HEK293 (cell line): ENCODE data around the gene SLC35E1.
A peak's percentile ranks its signal among the peaks of the same experiment; 100 is the strongest.

Experiments used
- BCL6B ChIP-seq: fragments of 450-650 bp; formaldehyde crosslinking; IDR thresholded peaks from 2 replicates; pipeline ENCODE4 v1.5.1; 2017; ENCODE audit warnings: missing biosample characterization, missing genetic modification characterization
- GLIS1 ChIP-seq: fragments of 450-650 bp; formaldehyde crosslinking; IDR thresholded peaks from 2 replicates; pipeline ENCODE4 v1.5.1; 2016; ENCODE audit warnings: missing biosample characterization, missing genetic modification characterization
- KLF16 ChIP-seq: fragments of 450-650 bp; formaldehyde crosslinking; IDR thresholded peaks from 2 replicates; pipeline ENCODE4 v1.5.1; 2017; ENCODE audit warnings: missing biosample characterization, missing genetic modification characterization
- KLF8 ChIP-seq: fragments of 450-650 bp; formaldehyde crosslinking; IDR thresholded peaks from 2 replicates; pipeline ENCODE4 v1.5.1; 2016; ENCODE audit warnings: missing biosample characterization, missing genetic modification characterization
- PRDM2 ChIP-seq: fragments of 450-650 bp; formaldehyde crosslinking; IDR thresholded peaks from 2 replicates; pipeline ENCODE4 v1.5.1; 2016; ENCODE audit warnings: missing biosample characterization, missing genetic modification characterization, borderline replicate concordance
- RBAK ChIP-seq: fragments of 450-650 bp; formaldehyde crosslinking; IDR thresholded peaks from 2 replicates; pipeline ENCODE4 v1.5.1; 2016; ENCODE audit warnings: missing biosample characterization, missing genetic modification characterization
- SP2 ChIP-seq: fragments of 450-650 bp; formaldehyde crosslinking; IDR thresholded peaks from 2 replicates; pipeline ENCODE4 v1.5.1; 2016; ENCODE audit warnings: missing biosample characterization, missing genetic modification characterization
- SP7 ChIP-seq: fragments of 450-650 bp; formaldehyde crosslinking; IDR thresholded peaks from 2 replicates; pipeline ENCODE4 v1.5.1; 2016; ENCODE audit warnings: missing biosample characterization, missing genetic modification characterization
- WT1 ChIP-seq: fragments of 450-650 bp; formaldehyde crosslinking; IDR thresholded peaks from 2 replicates; pipeline ENCODE4 v1.5.1; 2016; ENCODE audit warnings: missing biosample characterization, missing genetic modification characterization
- ZBTB17 ChIP-seq: fragments of 450-650 bp; formaldehyde crosslinking; IDR thresholded peaks from 2 replicates; pipeline ENCODE4 v1.5.1; 2016; ENCODE audit warnings: missing biosample characterization, missing genetic modification characterization
- ZBTB21 ChIP-seq: fragments of 450-650 bp; formaldehyde crosslinking; IDR thresholded peaks from 2 replicates; pipeline ENCODE4 v1.5.1; 2017; ENCODE audit warnings: missing biosample characterization, missing genetic modification characterization
- ZBTB44 ChIP-seq: fragments of 450-650 bp; IDR thresholded peaks from 2 replicates; pipeline ENCODE4 v1.5.1; 2018; ENCODE audit warnings: missing biosample characterization, mild to moderate bottlenecking, missing genetic modification characterization
- ZFP37 ChIP-seq: fragments of 450-650 bp; formaldehyde crosslinking; IDR thresholded peaks from 2 replicates; pipeline ENCODE4 v1.5.1; 2016; ENCODE audit warnings: missing biosample characterization, missing genetic modification characterization
- ZNF112 ChIP-seq: fragments of 450-650 bp; formaldehyde crosslinking; IDR thresholded peaks from 2 replicates; pipeline ENCODE4 v1.5.0; 2017; ENCODE audit warnings: missing biosample characterization, missing genetic modification characterization
- ZNF138 ChIP-seq: fragments of 450-650 bp; formaldehyde crosslinking; IDR thresholded peaks from 2 replicates; pipeline ENCODE4 v1.5.1; 2016; ENCODE audit warnings: missing biosample characterization, missing genetic modification characterization, borderline replicate concordance
- ZNF366 ChIP-seq: fragments of 450-650 bp; formaldehyde crosslinking; conservative IDR thresholded peaks from 2 replicates; pipeline ENCODE4 v1.5.1; 2016; ENCODE audit warnings: missing biosample characterization, missing genetic modification characterization
- ZNF518A ChIP-seq: fragments of 450-650 bp; formaldehyde crosslinking; conservative IDR thresholded peaks from 2 replicates; pipeline ENCODE4 v1.5.1; 2016; ENCODE audit warnings: low read depth, missing biosample characterization, missing genetic modification characterization
- ZNF521 ChIP-seq: fragments of 450-650 bp; formaldehyde crosslinking; IDR thresholded peaks from 2 replicates; pipeline ENCODE4 v1.5.1; 2017; ENCODE audit warnings: missing biosample characterization, mild to moderate bottlenecking, missing genetic modification characterization
- ZNF530 ChIP-seq: fragments of 450-650 bp; formaldehyde crosslinking; IDR thresholded peaks from 2 replicates; pipeline ENCODE4 v1.5.1; 2016; ENCODE audit warnings: low read depth, missing biosample characterization, missing genetic modification characterization
- ZNF558 ChIP-seq: fragments of 450-650 bp; formaldehyde crosslinking; IDR thresholded peaks from 2 replicates; pipeline ENCODE4 v1.5.1; 2016; ENCODE audit warnings: missing biosample characterization, missing genetic modification characterization
- ZNF654 ChIP-seq: fragments of 450-650 bp; formaldehyde crosslinking; IDR thresholded peaks from 2 replicates; pipeline ENCODE4 v1.5.1; 2016; ENCODE audit warnings: low read depth, missing biosample characterization, missing genetic modification characterization
- ZNF677 ChIP-seq: fragments of 450-650 bp; IDR thresholded peaks from 2 replicates; pipeline ENCODE4 v1.5.0; 2018; ENCODE audit warnings: missing biosample characterization, mild to moderate bottlenecking, missing genetic modification characterization, moderate library complexity
- ZNF837 ChIP-seq: fragments of 450-650 bp; formaldehyde crosslinking; IDR thresholded peaks from 2 replicates; pipeline ENCODE4 v1.5.1; 2016; ENCODE audit warnings: missing biosample characterization, missing genetic modification characterization
- TF ChIP-seq, protein P1 (sequence below): fragments of 450-650 bp; formaldehyde crosslinking; IDR thresholded peaks from 2 replicates; pipeline ENCODE4 v1.5.1; 2016; ENCODE audit warnings: missing biosample characterization, missing genetic modification characterization

SLC35E1 gene

GRCh38 chr19:16569609-16570320, 2.5 kb downstream of the SLC35E1 start (continued):
- 0 out of 2 replicates have a peak, but pooled peaks have one; percentile 17 for TF ChIP-seq ZNF518A (tag by site-specific recombination)
- TF ChIP-seq ZNF837 (tag by site-specific recombination): no peak
- TF ChIP-seq ZNF530: no peak
- TF ChIP-seq ZNF138: no peak
- peak; percentile 38; the same call in 1 of the 2 replicates for TF ChIP-seq ZFP37 (tag by site-specific recombination)
- no peak for TF ChIP-seq RBAK (tag by site-specific recombination)
- TF ChIP-seq ZNF366 (tag by site-specific recombination): peak; percentile 96
- TF ChIP-seq ZNF654 (tag by site-specific recombination): no peak
- TF ChIP-seq ZBTB21: peak; percentile 97
- TF ChIP-seq WT1 (tag by site-specific recombination): no peak
- TF ChIP-seq ZNF677 (tag by site-specific recombination): no peak
- TF ChIP-seq KLF16 (tag by site-specific recombination): no peak
- TF ChIP-seq PRDM2 (tag by site-specific recombination): no peak
- TF ChIP-seq, protein P1, sequence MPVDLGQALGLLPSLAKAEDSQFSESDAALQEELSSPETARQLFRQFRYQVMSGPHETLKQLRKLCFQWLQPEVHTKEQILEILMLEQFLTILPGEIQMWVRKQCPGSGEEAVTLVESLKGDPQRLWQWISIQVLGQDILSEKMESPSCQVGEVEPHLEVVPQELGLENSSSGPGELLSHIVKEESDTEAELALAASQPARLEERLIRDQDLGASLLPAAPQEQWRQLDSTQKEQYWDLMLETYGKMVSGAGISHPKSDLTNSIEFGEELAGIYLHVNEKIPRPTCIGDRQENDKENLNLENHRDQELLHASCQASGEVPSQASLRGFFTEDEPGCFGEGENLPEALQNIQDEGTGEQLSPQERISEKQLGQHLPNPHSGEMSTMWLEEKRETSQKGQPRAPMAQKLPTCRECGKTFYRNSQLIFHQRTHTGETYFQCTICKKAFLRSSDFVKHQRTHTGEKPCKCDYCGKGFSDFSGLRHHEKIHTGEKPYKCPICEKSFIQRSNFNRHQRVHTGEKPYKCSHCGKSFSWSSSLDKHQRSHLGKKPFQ (tag by site-specific recombination): no peak
- no peak for TF ChIP-seq ZNF521 (tag by site-specific recombination)
- TF ChIP-seq ZNF558 (tag by site-specific recombination): 0 out of 2 replicates have a peak, but pooled peaks have one; percentile 33
- no peak for TF ChIP-seq ZNF112 (tag by site-specific recombination)
- TF ChIP-seq SP7 (tag by site-specific recombination): peak; percentile 82; the same call in 1 of the 2 replicates
- TF ChIP-seq ZBTB44 (tag by site-specific recombination): no peak
- TF ChIP-seq SP2: peak; percentile 60
- TF ChIP-seq GLIS1 (tag by site-specific recombination): peak; percentile 85
- TF ChIP-seq KLF8 (tag by site-specific recombination): peak; percentile 62; the same call in 1 of the 2 replicates
- peak; percentile 66; the same call in 1 of the 2 replicates for TF ChIP-seq BCL6B
- TF ChIP-seq ZBTB17 (tag by site-specific recombination): peak; percentile 67
